Activated CD4-positive, alpha-beta T cell treated with anti-CD3 and anti-CD28 coated beads, Interleukin-2, amount 10 ng/mL, durations not matched to agents 7 days and 5 days (primary cell): ENCODE results near the gene A1BG. TPM values are rescaled to one million over a fixed set of nuclear protein-coding genes. Genes with fewer than 3 reads are reported as not detected.

Source experiments
- CTCF ChIA-PET: fragments of 350-600 bp; sonication (Branson Sonifier 250); formaldehyde crosslinking; loops from one replicate; lab custom pipeline; 2021; ENCODE audit warnings: antibody characterized with exemption; lab: Charles Lee
- POLR2A ChIA-PET: fragments of 350-600 bp; sonication (Branson Sonifier 250); formaldehyde crosslinking; loops from one replicate; lab custom pipeline; 2021; ENCODE audit warnings: antibody characterized with exemption; lab: Charles Lee
- DNase-seq: peaks from one replicate; pipeline ENCODE4 v3.0.0-alpha.2; 2020
- H3K27ac Mint-ChIP-seq: one replicate; pipeline ENCODE4 v1.8.0; 2021; ENCODE audit warnings: mild to moderate bottlenecking, moderate library complexity, mixed read lengths
- H3K27me3 Mint-ChIP-seq: one replicate; pipeline ENCODE4 v1.8.0; 2021; ENCODE audit warnings: mixed read lengths
- H3K36me3 Mint-ChIP-seq: one replicate; pipeline ENCODE4 v1.8.0; 2021; ENCODE audit warnings: low read depth, mixed read lengths
- H3K4me1 Mint-ChIP-seq: one replicate; pipeline ENCODE4 v1.8.0; 2021; ENCODE audit warnings: mixed read lengths
- H3K4me3 Mint-ChIP-seq: one replicate; pipeline ENCODE4 v1.8.0; 2021; ENCODE audit warnings: mild to moderate bottlenecking, moderate library complexity, mixed read lengths
- H3K9me3 Mint-ChIP-seq: one replicate; pipeline ENCODE4 v1.8.0; 2021; ENCODE audit warnings: mixed read lengths
- total RNA-seq, 2 experiments: library from RNA; stranded (reverse); gene quantifications; one replicate each; pipeline ENCODE4 v1.2.3, GENCODE V29; 2021

Gene A1BG
- total RNA-seq, 2 experiments from 2014 or later, result 2.0 to 4.5 TPM

GRCh38 chr19:58395220-58395978 is 42.1 kb upstream of the A1BG start, which contains the start of gene RNF225:
TSS of gene RNF225 (plus strand) at chr19:58395656. CDS start at chr19:58396090, 434 bp downstream.
- Mint-ChIP-seq H3K4me1 (peaks cover 31% of the 10 kb centered on the region), H3K27me3 (no peaks in the 10 kb centered on the region), H3K4me3 (no peak within 1 kb of the TSS), H3K36me3 (peaks cover 33% of the 10 kb centered on the region), H3K27ac (peak within 1 kb of the TSS; percentile 41), H3K9me3 (no peaks in the 10 kb centered on the region)
- ChIA-PET CTCF (no interaction called here), POLR2A (no interaction called here)
- DNase-seq, result no peak

GRCh38 chr19:58394821-58395219 is 41.5 kb upstream of the A1BG start:
- CTCF ChIA-PET, result interaction anchor here (0.6 to 1.1 kb wide), 2 partner anchors 14 to 90 kb away, joined by 3 to 6 read pairs; partner anchors contain the start of gene ZNF584
- Mint-ChIP-seq H3K27ac (no peak overlapping the region), H3K27me3 (no peaks in the 10 kb centered on the region), H3K4me3 (no peak overlapping the region), H3K9me3 (no peaks in the 10 kb centered on the region), H3K36me3 (peaks cover 33% of the 10 kb centered on the region), H3K4me1 (peaks cover 29% of the 10 kb centered on the region)
- POLR2A ChIA-PET, result no interaction called here
- no peak for DNase-seq

GRCh38 chr19:58393725-58394033 is 40.4 kb upstream of the A1BG start:
- peaks cover 40% of the 10 kb centered on the region for H3K36me3 Mint-ChIP-seq
- POLR2A ChIA-PET, result no interaction called here

GRCh38 chr19:58392945-58393724 is 39.8 kb upstream of the A1BG start:
- CTCF ChIA-PET, result interaction anchor here (0.6 to 0.8 kb wide), 2 partner anchors 118 to 545 kb away, joined by 3 read pairs; no protein-coding TSS in a partner anchor
- POLR2A ChIA-PET, result no interaction called here
- H3K9me3 Mint-ChIP-seq, result no peaks in the 10 kb centered on the region
- H3K4me3 Mint-ChIP-seq, result no peak overlapping the region
- no peak for DNase-seq
- peaks cover 44% of the 10 kb centered on the region for H3K36me3 Mint-ChIP-seq
- no peaks in the 10 kb centered on the region for H3K27me3 Mint-ChIP-seq
- H3K27ac Mint-ChIP-seq, result no peak overlapping the region
- H3K4me1 Mint-ChIP-seq, result peaks cover 42% of the 10 kb centered on the region

More at GRCh38 chr19:58393725-58394033, 40.4 kb upstream of the A1BG start:
- CTCF ChIA-PET, result no interaction called here
- no peak for DNase-seq
- H3K9me3 Mint-ChIP-seq, result no peaks in the 10 kb centered on the region
- no peak overlapping the region for H3K27ac Mint-ChIP-seq
- H3K4me1 Mint-ChIP-seq, result peaks cover 36% of the 10 kb centered on the region
- H3K4me3 Mint-ChIP-seq, result no peak overlapping the region
- H3K27me3 Mint-ChIP-seq, result no peaks in the 10 kb centered on the region

GRCh38 chr19:58388175-58388526 is 34.9 kb upstream of the A1BG start:
- H3K27me3 Mint-ChIP-seq, result no peaks in the 10 kb centered on the region
- peaks cover 56% of the 10 kb centered on the region for H3K4me1 Mint-ChIP-seq
- POLR2A ChIA-PET, result no interaction called here
- H3K27ac Mint-ChIP-seq, result peak overlapping the region; percentile 99
- CTCF ChIA-PET, result interaction anchor here (0.6 to 1.5 kb wide), 2 partner anchors 25 to 96 kb away, joined by 3 read pairs; partner anchors contain the start of gene ZNF497
- peaks cover 35% of the 10 kb centered on the region for H3K36me3 Mint-ChIP-seq
- no peak for DNase-seq
- peak overlapping the region; percentile 97 for H3K4me3 Mint-ChIP-seq
- H3K9me3 Mint-ChIP-seq, result no peaks in the 10 kb centered on the region

GRCh38 chr19:58387338-58388174 is 34.3 kb upstream of the A1BG start:
- H3K4me1 Mint-ChIP-seq, result peaks cover 54% of the 10 kb centered on the region
- peak overlapping the region; percentile 97 for H3K4me3 Mint-ChIP-seq
- POLR2A ChIA-PET, result no interaction called here
- DNase-seq, result no peak
- CTCF ChIA-PET, result interaction anchor here (0.6 to 1.5 kb wide), 2 partner anchors 25 to 97 kb away, joined by 3 read pairs; partner anchors contain the start of gene ZNF497
- peak overlapping the region; percentile 99 for H3K27ac Mint-ChIP-seq
- no peaks in the 10 kb centered on the region for H3K9me3 Mint-ChIP-seq
- H3K27me3 Mint-ChIP-seq, result no peaks in the 10 kb centered on the region
- H3K36me3 Mint-ChIP-seq, result peaks cover 31% of the 10 kb centered on the region

GRCh38 chr19:58386576-58387337 is 33.5 kb upstream of the A1BG start, which contains the start of gene RPS5:
TSS of gene RPS5 (plus strand) at chr19:58387269. CDS start at chr19:58388138, 869 bp downstream.
- Mint-ChIP-seq H3K27ac (peak within 1 kb of the TSS; percentile 99), H3K4me1 (peaks cover 56% of the 10 kb centered on the region), H3K36me3 (peaks cover 29% of the 10 kb centered on the region), H3K9me3 (no peaks in the 10 kb centered on the region), H3K4me3 (peak within 1 kb of the TSS; percentile 97), H3K27me3 (no peaks in the 10 kb centered on the region)
- DNase-seq, result peak; percentile 97
- CTCF ChIA-PET, result no interaction called here
- POLR2A ChIA-PET, result no interaction called here

GRCh38 chr19:58385891-58386575 is 32.7 kb upstream of the A1BG start:
- H3K27ac Mint-ChIP-seq, result peak overlapping the region; percentile 99
- DNase-seq, result no peak
- H3K4me3 Mint-ChIP-seq, result peak overlapping the region; percentile 97
- no peaks in the 10 kb centered on the region for H3K9me3 Mint-ChIP-seq
- ChIA-PET CTCF (no interaction called here), POLR2A (no interaction called here)
- peaks cover 26% of the 10 kb centered on the region for H3K36me3 Mint-ChIP-seq
- peaks cover 53% of the 10 kb centered on the region for H3K4me1 Mint-ChIP-seq
- H3K27me3 Mint-ChIP-seq, result no peaks in the 10 kb centered on the region

- POLR2A ChIA-PET, result interaction anchor here (0.5 kb wide), 1 partner anchor 37 kb away, joined by 3 read pairs; no protein-coding TSS in a partner anchor
- Mint-ChIP-seq H3K9me3 (no peaks in the 10 kb centered on the region), H3K4me1 (peaks cover 47% of the 10 kb centered on the region), H3K27ac (peak overlapping the region; percentile 99), H3K36me3 (peaks cover 21% of the 10 kb centered on the region), H3K27me3 (no peaks in the 10 kb centered on the region), H3K4me3 (peak overlapping the region; percentile 97)
- no peak for DNase-seq
- CTCF ChIA-PET, result no interaction called here
Observed at GRCh38 chr19:58385313-58385890, 32.1 kb upstream of the A1BG start.

GRCh38 chr19:58382997-58383603 is 29.8 kb upstream of the A1BG start:
- no peaks in the 10 kb centered on the region for H3K27me3 Mint-ChIP-seq
- CTCF ChIA-PET, result no interaction called here
- peak overlapping the region; percentile 57 for H3K27ac Mint-ChIP-seq

More at GRCh38 chr19:58382997-58383603, 29.8 kb upstream of the A1BG start:
- Mint-ChIP-seq H3K4me1 (peaks cover 46% of the 10 kb centered on the region), H3K4me3 (peak overlapping the region; percentile 83), H3K9me3 (no peaks in the 10 kb centered on the region), H3K36me3 (peaks cover 9% of the 10 kb centered on the region)
- POLR2A ChIA-PET, result no interaction called here
- DNase-seq, result no peak
